ENCODE data around the gene ADAM17. TPM values are rescaled to one million over a fixed set of nuclear protein-coding genes. Genes with fewer than 3 reads are reported as not detected.
"Not testable (repeated sequence)": the region's sequence is repeated elsewhere in the genome, so short reads cannot be mapped to it uniquely, and the experiment has no call there.

ADAM17 gene
- total RNA-seq, 1 donor from 2014 or later, result 23.2 TPM

DNA sequence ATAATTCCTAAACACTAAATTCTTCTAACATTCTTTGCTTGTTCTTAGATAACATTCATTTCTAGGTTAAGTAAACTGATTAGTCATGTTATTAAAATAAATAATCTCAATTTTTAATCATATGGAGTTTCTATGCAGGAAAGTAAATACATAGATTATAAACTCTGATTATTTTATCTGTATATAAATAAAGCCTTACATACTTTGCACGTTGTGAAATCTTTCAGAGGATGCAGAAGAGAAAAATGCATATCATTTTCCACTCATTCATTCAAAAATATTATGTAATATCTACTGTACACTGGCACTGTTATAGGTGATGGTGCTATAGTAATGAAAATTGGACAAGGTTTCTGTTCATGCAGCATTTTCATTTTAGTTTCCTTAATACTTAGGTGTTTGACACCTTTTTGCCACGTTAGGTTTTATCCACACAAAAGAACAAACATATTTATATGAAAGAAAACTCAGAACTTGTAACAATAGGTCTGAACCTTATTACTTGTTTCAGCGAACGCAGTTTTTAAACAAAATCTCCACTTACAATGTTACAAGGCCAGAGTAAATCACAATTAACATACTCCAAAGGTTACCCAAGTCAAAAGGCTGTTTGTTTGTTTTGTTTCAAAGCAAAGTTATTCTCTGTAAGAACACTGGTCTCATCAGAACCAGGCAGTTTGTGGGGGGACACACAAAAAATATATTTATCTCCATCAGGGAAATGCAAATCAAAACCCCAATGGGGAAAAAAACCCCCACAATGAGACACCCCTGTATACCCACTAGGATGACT is 27.4 kb downstream of the ADAM17 start:
- intact Hi-C loops (cut with micrococcal nuclease), result no loop called here

DNA sequence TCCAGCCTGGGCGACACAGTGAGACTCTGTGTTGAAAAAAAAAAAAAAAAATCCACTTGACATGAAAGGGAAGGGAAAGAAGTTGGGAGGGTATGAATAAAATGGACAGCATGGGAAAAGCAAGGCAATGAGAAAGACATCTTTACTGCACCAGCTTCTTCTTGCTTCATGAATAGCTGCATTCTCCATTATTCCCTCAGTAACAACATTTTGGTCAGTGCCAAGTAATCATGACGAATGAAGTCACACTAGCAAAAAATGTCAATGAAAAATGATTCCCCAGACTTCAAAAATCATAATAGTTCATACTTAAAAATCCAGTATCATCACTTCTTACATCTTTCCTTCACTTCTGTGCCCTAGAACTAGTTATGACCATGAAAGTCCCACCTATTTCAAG is 30.4 kb downstream of the ADAM17 start:
- intact Hi-C loops (cut with micrococcal nuclease), result no loop called here

DNA sequence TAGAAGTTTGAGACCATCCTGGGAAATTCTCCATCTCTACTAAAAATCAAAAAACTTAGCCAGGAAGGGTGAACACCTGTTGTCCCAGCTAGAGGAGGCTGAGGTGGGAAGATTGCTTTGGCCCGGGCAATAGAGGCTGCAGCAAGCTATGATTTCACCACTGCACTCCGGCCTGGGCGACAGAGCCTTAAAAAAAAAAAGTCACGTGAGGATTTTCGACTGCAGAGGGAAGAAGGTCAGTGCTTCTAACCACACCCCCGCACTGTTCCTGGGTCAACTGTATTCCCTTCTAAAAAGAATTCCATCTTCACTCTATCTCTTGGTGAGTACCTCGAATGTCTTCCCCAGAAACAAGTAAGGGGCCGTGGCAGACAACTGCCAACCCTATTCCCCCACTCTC is 31.3 kb downstream of the ADAM17 start:
- intact Hi-C loops (cut with micrococcal nuclease), result no loop called here

DNA sequence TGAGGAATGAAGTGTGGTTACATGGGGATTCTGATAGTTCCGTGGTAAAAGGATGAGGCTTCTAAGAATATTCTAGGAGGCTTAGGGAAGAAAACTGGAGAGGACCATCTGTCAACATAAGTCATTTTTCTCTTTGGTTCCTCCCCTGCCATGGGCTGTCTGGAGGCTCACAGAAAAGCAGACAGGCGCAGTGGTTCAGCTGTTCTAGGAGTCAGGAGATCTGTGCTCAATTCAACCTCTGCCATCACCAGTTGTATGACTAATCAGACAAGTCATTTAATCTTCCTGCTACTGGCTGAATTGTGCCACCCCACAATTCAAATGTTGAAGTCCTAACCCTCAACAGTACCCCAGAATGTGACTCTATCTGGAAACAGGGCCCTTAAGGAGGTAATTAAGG is 36.4 kb downstream of the ADAM17 start:
- intact Hi-C loops (cut with micrococcal nuclease), result no loop called here

DNA sequence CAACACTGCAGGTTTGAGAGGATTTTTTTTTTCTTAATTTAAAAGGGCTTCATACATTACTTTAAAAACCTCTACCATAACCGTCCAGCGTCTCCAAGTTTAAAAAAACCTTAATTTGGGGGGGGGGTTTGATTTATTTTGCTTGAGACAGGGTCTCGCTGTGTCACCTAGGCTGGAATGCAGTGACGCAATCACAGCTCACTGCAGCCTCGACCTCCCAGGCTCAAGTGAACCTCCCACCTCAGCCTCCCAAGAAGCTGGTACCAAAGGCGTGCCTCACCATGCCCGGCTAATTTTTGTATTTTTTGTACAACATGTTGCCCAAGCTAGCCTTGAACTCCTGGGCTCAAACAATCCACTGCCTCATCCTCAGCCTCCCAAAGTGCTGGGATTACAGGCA is 36.9 kb downstream of the ADAM17 start:
- intact Hi-C loops (cut with micrococcal nuclease), result no loop called here

DNA sequence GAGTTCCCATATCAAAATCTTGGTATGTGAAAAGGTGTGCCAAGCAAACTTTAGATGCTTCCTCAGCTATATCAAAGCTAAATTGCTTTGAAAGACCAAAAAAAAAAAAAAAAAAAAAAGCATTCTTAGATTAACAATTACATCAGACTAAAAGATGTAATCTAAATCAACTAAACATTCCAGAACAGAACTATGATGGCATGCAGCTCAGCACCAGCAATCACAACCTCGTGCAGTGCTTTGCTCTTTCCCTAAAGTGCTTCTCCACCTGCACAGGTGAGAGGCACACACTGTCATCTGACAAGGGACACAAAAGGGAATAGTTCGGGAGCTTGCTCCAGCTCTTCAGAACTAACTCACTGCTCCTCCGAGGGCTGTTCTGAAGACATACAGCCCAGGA is 37.5 kb downstream of the ADAM17 start:
- intact Hi-C loops (cut with micrococcal nuclease), result no loop called here

DNA sequence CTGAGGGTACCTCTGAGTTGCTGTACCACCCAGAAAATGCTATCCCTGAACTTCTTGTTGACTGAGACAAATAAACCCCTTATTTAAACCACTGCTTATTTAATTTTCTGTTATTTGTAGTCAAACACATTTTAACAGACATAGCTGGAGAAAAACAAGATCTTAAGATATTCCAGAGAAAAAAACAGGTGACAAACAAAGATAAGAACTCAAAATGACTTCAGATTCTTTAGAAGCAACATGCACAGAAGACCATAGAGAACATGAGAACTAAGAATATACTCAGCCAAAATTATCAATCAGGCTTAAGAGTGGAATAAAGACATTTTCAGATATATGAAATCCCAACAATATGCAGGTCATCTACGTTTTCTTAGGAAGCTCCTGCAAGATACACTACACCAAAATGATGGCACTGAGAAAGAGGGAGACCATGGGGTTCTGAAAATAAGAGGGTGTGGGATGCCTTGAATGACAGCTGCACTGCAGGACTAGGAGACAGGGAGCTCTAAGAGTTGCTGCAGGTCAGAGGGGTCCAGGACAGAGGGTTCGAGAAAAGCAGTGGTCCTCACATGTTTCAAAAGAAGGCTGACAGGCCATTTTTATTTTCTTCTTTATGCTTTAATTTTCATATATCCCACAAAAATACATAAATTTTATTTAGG is 38.4 kb downstream of the ADAM17 start:
- intact Hi-C loops (cut with micrococcal nuclease), result no loop called here

DNA sequence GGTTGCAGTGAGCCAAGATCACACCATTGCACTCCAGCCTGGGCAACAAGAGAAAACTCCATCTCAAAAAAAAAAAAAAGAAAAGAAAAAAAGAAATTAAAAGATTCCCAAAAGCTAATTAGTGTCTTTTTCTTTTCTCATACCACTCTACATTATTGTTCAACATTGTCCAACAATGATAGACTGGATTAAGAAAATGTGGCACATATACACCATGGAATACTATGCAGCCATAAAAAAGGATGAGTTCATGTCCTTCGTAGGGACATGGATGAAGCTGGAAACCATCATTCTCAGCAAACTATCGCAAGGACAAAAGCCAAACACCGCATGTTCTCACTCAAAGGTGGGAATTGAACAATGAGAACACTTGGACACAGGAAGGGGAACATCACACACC is 41.7 kb downstream of the ADAM17 start:
- intact Hi-C loops (cut with micrococcal nuclease), result not testable (repeated sequence)

DNA sequence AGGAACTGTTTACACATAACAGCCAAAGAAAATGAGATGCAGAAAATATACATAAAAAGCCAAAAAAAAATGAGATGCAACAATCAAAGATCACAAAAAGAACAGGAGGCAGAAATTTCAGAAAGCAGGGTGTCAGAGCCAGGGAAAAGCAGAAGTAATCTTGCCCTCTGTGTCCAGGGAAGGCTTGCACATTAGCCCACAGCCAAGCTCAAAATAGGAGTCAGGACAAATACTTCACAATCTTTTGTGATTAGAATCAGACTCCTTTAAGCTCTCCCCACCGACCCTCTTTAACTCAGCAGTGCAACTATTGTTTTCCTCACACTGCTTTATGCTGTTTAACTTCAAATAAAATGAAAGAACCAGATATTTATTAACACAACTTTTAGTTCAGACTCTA is 46.7 kb downstream of the ADAM17 start:
- intact Hi-C loops (cut with micrococcal nuclease), result no loop called here

DNA sequence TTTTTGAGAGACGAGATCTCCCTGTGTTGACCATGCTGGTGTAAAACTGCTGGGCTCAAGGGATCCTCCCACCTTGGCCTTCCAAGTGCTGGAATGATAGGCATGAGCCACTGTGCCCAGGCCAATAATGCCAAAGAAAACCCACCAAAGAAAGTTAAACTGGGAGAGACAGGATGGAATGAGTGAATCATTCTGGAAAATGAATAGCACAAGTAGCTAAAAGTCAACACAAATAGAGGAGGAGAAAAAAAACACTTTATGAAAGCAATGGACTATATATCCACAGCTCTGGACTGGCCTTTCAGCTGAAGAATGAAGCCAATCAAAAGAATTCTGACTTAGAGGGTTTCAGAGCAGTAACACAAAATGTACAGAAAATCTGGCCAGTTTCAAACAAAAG is 57.4 kb downstream of the ADAM17 start:
- intact Hi-C loops (cut with micrococcal nuclease), result no loop called here

DNA sequence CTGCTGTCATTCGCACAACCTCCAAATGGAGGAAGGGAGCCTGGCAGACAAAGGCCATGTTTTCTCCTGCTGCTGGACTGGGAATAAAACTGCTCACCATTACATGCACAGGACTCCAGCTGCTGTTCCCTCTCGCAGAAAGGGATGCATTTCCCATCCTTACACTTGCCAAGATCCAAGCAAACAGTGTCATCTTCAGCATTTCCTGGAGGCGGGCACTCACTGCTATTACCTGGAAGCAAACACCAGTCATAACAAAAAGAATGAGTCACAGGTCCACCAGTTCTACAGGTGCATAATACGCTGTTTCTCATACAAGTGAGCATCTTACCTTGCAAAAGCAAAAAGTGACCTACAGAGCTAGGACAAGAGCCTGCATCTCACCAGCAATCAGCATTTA is 58.6 kb downstream of the ADAM17 start:
- intact Hi-C loops (cut with micrococcal nuclease), result no loop called here

DNA sequence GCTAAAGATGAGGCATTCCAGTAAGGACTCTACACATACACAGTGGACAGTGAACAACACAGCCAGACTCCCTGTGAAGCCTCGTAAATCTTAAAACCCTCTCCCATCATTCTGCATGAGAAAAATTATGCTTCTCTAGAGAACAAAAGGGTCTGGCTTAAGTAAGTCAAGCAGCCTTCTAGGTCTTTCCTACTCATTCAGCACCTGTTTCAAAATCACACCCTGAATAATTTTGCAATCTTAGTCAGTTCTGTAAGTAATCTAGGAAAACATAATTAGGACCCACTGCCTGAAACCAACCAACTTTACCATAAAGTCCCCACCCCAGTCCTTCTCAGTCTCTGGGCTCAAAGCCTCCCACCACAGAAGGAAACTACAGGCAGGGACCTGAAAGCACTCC is 61.5 kb downstream of the ADAM17 start:
- intact Hi-C loops (cut with micrococcal nuclease), result no loop called here

DNA sequence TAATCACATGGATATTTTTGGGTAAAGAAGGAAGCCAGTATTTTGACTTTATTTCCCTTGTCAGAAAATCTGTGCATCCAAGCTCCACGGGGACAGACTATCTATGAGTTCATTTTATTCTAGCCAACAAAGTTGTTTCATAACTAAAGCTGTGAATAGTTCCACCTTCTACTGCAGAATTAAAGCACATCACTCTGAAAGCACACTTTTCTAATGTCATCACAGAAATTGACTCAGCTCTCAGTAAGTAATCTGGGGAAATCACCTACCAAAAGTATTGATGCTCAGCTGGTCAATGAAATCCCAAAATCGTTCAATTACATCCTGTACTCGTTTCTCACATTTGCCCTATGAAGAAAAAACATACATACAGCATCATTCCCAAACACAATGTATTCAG is 62.2 kb downstream of the ADAM17 start:
- intact Hi-C loops (cut with micrococcal nuclease), result no loop called here

DNA sequence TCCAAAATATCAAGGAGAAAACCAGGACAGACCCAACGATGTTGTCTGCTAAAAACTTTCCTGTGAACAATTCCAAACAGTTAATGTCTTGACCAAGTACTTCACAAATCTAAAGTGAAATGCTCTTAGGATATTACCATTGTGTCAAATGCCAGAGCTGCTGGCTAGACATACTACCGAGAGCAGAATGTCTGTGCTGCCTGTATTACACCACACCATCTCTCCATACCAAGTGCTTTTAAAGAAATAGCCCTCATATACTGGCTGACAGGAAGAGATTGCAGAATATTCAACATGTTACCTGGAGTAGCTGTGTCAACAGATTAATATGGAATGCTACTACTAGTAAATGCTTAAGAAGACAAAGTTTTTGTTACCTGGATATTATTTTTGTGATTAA is 62.7 kb downstream of the ADAM17 start:
- intact Hi-C loops (cut with micrococcal nuclease), result no loop called here

DNA sequence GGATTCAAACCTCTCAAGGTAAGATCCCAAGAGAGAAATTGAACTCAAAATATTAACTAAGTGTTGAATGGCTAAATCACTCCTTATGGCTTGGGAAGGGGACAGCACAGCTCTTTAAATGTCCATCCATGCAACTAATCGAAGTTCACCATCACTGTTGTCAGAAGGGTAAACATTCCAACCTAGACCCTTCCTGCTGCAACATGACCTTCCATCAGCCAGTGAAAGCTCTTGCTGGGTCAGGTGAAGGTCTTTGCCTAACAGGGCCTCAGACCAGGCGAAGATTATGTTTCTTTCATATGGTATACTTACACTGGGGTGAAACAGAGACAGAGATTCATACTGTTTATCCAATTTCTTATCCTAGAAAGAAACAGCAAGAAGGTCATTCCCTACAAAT is 64.8 kb downstream of the ADAM17 start:
- intact Hi-C loops (cut with micrococcal nuclease), result no loop called here

DNA sequence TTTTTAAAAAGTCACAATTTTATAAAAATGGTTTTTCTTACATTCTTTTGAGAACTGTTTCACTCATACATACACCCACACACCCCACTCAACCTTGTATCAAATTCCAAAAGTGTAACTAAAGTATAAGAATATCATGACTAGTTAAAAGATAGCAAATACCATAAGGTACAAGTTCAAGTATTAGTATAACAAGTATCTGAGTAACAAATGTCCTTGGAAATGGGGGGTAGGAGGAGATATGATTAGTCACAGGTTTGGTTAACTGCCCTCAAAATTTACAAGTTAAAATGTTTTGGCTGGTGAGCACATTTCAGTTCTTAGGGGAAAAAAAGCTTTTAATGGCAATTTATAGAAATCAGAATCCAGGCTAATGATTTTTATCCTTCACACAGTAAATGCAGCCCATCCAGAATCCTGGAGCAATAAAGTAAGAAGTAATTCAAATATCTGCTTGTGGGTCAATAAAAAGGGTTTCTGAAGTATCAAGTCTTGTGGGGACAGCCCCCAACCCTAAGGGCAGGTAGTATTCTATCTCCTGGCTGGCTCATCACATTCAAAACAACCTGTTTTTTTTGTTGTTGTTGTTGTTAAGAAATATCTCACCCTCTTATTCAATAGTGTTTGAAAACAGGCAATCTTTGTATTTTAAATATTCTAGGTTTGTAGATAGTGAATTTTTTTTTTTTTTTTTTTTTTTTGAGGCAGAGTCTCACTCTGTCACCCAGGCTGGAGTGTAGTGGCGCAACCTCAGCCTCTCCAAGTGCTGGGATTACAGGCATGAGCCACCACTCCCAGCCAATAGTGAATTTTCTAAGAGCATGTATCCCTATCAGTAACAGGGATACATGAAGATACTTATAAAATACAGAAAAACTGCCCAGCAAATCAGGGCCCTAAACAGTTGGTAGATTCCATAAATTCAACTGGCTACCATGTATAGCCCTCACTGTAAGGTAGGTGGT is 66.8 kb downstream of the ADAM17 start:
- intact Hi-C loops (cut with micrococcal nuclease), result no loop called here

DNA sequence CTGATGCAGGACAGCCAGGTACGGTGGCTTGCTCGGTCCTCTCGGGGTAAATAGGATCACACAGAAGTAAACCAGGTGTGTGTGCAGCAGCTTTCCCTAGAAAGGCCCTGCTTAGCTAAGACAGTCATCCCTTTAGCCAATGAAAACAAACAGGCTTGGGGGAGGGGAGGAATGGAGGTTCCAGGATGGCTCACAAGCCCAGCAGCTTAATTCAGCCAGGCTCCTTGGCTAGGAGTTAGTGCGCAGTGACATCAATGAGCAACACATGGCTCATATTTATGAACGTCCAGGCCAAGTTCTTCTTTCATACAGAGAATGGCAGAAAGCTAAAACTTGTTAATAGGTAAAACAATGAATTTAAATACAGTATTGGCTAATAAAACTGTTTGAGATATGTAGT is 71.1 kb downstream of the ADAM17 start:
- intact Hi-C loops (cut with micrococcal nuclease), result no loop called here

DNA sequence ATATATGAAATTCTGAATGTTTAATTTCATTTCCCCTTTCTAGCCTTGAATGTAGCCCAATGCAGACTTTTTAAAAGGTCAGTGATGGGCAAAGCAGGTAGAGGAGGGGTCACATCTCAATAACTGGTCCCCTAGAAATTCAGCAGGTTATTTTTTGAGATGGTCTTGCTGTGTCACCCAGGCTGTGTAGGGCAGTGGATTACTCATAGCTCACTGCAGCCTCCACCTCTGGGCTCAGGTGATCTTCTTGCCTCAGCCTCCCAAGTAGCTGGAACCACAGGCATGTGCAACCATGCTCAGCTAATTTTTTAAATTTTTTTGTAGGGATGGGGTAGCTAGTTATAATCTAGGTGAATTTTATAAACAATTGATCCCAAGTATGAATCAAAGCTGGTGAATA is 72.5 kb downstream of the ADAM17 start:
- intact Hi-C loops (cut with micrococcal nuclease), result no loop called here

DNA sequence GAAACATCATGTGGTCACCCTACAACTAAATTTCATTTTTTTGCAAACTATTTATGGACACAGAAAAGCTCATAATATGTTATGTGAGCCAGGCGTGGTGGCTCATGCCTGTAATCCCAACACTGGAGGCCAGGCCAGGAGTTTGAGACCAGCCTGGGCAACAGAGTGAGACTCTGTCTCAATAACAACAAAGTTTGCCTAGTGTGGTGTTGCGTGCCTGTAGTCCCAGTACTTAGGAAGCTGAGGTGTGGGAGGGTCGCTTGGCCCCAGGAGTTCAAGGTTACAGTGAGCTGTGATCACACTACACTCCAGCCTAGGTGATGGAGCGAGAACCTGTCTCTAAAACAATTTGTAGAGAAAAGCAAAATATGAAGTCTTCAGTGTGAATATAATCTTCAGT is 75.5 kb downstream of the ADAM17 start:
- intact Hi-C loops (cut with micrococcal nuclease), result no loop called here

DNA sequence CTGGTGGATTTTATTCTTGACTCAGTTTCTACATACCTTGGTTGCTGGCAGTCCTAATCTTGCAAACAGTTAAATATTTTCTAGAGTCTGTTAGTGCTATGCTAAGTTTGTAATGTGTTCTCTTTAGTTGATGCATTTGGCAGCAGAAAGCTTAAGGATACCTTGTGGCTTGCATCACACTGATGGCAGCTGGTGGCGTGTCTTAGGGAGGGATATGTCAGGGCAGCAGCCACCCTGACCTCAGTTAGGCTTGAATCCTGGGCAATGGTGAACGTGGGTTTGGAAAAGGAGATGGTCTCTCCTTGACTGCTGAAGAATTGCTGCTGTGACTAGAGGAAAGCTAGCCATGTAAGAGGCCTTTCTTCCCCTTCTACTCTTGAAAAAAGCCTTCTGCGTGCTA is 77.1 kb downstream of the ADAM17 start:
- intact Hi-C loops (cut with micrococcal nuclease), result no loop called here

DNA sequence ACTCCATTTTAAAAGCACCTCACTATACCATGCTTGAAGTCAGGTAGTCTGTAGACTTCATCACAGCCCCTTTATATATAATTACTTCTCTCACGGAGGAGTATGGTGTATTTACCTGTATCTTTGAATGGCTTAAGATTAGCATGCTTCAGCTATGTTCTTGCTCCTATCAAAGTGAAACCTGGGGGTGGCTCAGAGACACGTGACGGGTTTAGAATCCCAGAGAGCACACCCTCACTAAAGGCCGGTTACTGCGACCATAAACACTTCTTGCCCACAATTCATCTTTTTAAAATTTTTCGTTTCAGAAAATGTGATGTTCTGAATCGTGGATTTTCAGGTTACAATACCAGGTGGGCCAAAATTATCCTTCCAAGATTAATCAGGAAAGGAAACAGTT is 77.7 kb downstream of the ADAM17 start:
- intact Hi-C loops (cut with micrococcal nuclease), result no loop called here
